Neuronal stem cell (in vitro differentiated cells): ENCODE measurements around the gene CMSS1.

Experiments used
- DNase-seq: peaks from one replicate; pipeline ENCODE4 v3.0.0-alpha.2; 2013; ENCODE audit warnings: low spot score
- H2AFZ ChIP-seq: one replicate; pipeline ENCODE4 v1.6.1; 2013; ENCODE audit warnings: mild to moderate bottlenecking, low read length, inconsistent platforms
- H2AK5ac ChIP-seq: 2 replicates; pipeline ENCODE4 v1.6.1; 2013; ENCODE audit warnings: low read depth, mild to moderate bottlenecking, inconsistent platforms, low read length, moderate library complexity, mixed read lengths
- H2BK120ac ChIP-seq: 2 replicates; pipeline ENCODE4 v1.6.1; 2013; ENCODE audit warnings: low read depth, mild to moderate bottlenecking, inconsistent platforms, low read length, moderate library complexity, mixed read lengths
- H2BK12ac ChIP-seq: one replicate; pipeline ENCODE4 v1.6.1; 2013; ENCODE audit warnings: low read length, inconsistent platforms
- H2BK15ac ChIP-seq: 2 replicates; pipeline ENCODE4 v1.6.1; 2013; ENCODE audit warnings: mild to moderate bottlenecking, low read length, inconsistent platforms, mixed read lengths
- H2BK5ac ChIP-seq: one replicate; pipeline ENCODE4 v1.6.1; 2013; ENCODE audit warnings: inconsistent platforms, mild to moderate bottlenecking, low read length, moderate library complexity
- H3K14ac ChIP-seq: one replicate; pipeline ENCODE4 v1.6.1; 2013; ENCODE audit warnings: low read length, inconsistent platforms
- H3K18ac ChIP-seq: 2 replicates; pipeline ENCODE4 v1.6.1; 2013; ENCODE audit warnings: low read length, inconsistent platforms
- H3K23ac ChIP-seq: 2 replicates; pipeline ENCODE4 v1.6.1; 2013; ENCODE audit warnings: low read depth, mild to moderate bottlenecking, mixed read lengths, low read length, inconsistent platforms; ENCODE audit not compliant: poor library complexity
- H3K27ac ChIP-seq: replicated peaks from 3 replicates; pipeline ENCODE4 v1.5.1; 2013; ENCODE audit warnings: low read length, inconsistent platforms
- H3K27me3 ChIP-seq, 3 experiments: 2 replicates each; pipeline ENCODE4 v1.6.1; 2013; ENCODE audit warnings: low read length in 3 of 3, mild to moderate bottlenecking in 2 of 3, inconsistent platforms in 1 of 3, low read depth in 1 of 3, mixed read lengths in 1 of 3, moderate library complexity in 1 of 3; ENCODE audit not compliant: control insufficient read depth in 3 of 3, insufficient read depth in 3 of 3
- H3K36me3 ChIP-seq, 2 donors: replicated peaks in 1 of 2; 2 replicates each; pipeline ENCODE4 v1.6.1; 2013; ENCODE audit warnings: low read length in 2 of 2; ENCODE audit not compliant: control insufficient read depth in 2 of 2, insufficient read depth in 2 of 2
- H3K4ac ChIP-seq: 2 replicates; pipeline ENCODE4 v1.6.1; 2013; ENCODE audit warnings: inconsistent platforms, mild to moderate bottlenecking, low read length, moderate library complexity
- H3K4me1 ChIP-seq, 2 donors: 1 replicate in 1 of 2; 2 replicates in 1 of 2; pipeline ENCODE4 v1.6.1; 2013; ENCODE audit warnings: low read length in 2 of 2, low read depth in 1 of 2; ENCODE audit not compliant: control insufficient read depth in 2 of 2, insufficient read depth in 1 of 2
- H3K4me2 ChIP-seq: one replicate; pipeline ENCODE4 v1.6.1; 2013; ENCODE audit warnings: mild to moderate bottlenecking, low read length, inconsistent platforms; ENCODE audit not compliant: insufficient read depth, poor library complexity, severe bottlenecking
- H3K4me3 ChIP-seq, 2 donors: 2 replicates each; pipeline ENCODE4 v1.5.1; 2013; ENCODE audit warnings: low read length in 2 of 2, mild to moderate bottlenecking in 2 of 2, inconsistent platforms in 1 of 2, moderate library complexity in 1 of 2
- H3K79me1 ChIP-seq: one replicate; pipeline ENCODE4 v1.6.1; 2013; ENCODE audit warnings: low read depth, mild to moderate bottlenecking, inconsistent platforms, low read length, moderate library complexity
- H3K9ac ChIP-seq: one replicate; pipeline ENCODE4 v1.6.1; 2013; ENCODE audit warnings: mild to moderate bottlenecking, low read depth, low read length, inconsistent platforms; ENCODE audit not compliant: poor library complexity
- H3K9me3 ChIP-seq, 2 donors: replicated peaks in 1 of 2; 2 replicates each; pipeline versions ENCODE3 to v1.6.1; 2013; ENCODE audit warnings: low read length in 2 of 2, mild to moderate bottlenecking in 2 of 2, inconsistent platforms in 1 of 2, low read depth in 1 of 2, mixed read lengths in 1 of 2, moderate library complexity in 1 of 2; ENCODE audit not compliant: control insufficient read depth in 2 of 2, insufficient read depth in 1 of 2
- H4K8ac ChIP-seq: one replicate; pipeline ENCODE4 v1.6.1; 2013; ENCODE audit warnings: low read depth, mild to moderate bottlenecking, inconsistent platforms, low read length, moderate library complexity
- H4K91ac ChIP-seq: one replicate; pipeline ENCODE4 v1.6.1; 2013; ENCODE audit warnings: low read length, low read depth, mild to moderate bottlenecking, inconsistent platforms; ENCODE audit not compliant: poor library complexity
- WGBS, 2 donors: extraction: QIAGEN DNeasy Blood & Tissue Kit; methylation state at CpG; one replicate each; pipeline ENCODE4 v1.1.7; 2013; ENCODE audit warnings: missing lambda C conversion rate in 2 of 2, mixed read lengths in 1 of 2; ENCODE audit not compliant: insufficient read length in 2 of 2, insufficient replicate concordance in 1 of 2; ENCODE audit errors: extremely low coverage in 2 of 2; 5-methylcytosine and 5-hydroxymethylcytosine counted together

CMSS1 gene

DNA sequence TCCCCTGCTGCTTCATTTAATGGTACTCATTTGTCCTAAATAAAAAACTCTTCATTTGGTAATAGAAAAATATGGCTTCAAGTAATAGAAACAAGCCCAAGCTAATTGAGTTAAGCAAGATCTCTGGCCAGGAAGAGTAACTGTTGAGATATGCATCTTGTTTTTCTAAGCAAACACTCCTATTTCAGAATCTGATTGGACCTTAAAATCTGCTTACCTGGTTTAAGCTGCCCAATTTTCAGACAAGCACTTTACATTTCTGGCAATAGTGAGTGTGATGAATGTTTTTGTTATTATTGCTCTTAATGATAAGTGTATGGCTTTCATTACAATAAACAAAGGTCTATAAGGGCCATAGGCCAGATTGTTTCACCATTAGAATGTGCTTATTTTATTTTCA is 86.2 kb downstream of the CMSS1 start:
- no peak for DNase-seq
- peaks cover 0 to 10% of the 10 kb centered on the region in 2 donors for H3K4me1 ChIP-seq
- H3K4ac ChIP-seq, result no peak overlapping the region

GRCh38 chr3:99907959-99908544 is 90.4 kb downstream of the CMSS1 start:
- H3K36me3 ChIP-seq, result no peaks in the 10 kb centered on the region

More for the DNA sequence above, 86.2 kb downstream of the CMSS1 start:
- Histone ChIP-seq H2BK120ac (no peak overlapping the region), H3K9me3 (no peaks in the 10 kb centered on the region), H4K8ac (no peak overlapping the region), H2BK5ac (no peak overlapping the region), H3K23ac (no peak overlapping the region), H2BK12ac (no peak overlapping the region), H3K36me3 (no peaks in the 10 kb centered on the region), H2BK15ac (no peak overlapping the region), H3K4me2 (no peak overlapping the region), H2AK5ac (no peak overlapping the region), H3K27ac (no peak overlapping the region), H4K91ac (no peak overlapping the region), H3K79me1 (no peaks in the 10 kb centered on the region), H3K18ac (no peak overlapping the region), H2AFZ (no peak overlapping the region), H3K27me3 (no peaks in the 10 kb centered on the region), H3K4me3 (no peak overlapping the region), H3K9ac (no peak overlapping the region), H3K14ac (no peak overlapping the region)

GRCh38 chr3:99909714-99910495 is 92.2 kb downstream of the CMSS1 start:
- no CpG with 5 or more reads among the region's 3 CpGs for WGBS, 2 donors
- H2AFZ ChIP-seq, result no peak overlapping the region
- no peak overlapping the region for H4K8ac ChIP-seq
- H3K14ac ChIP-seq, result no peak overlapping the region
- H2BK120ac ChIP-seq, result no peak overlapping the region
- H2BK15ac ChIP-seq, result no peak overlapping the region
- H3K4ac ChIP-seq, result no peak overlapping the region
- H2AK5ac ChIP-seq, result no peak overlapping the region
- no peaks in the 10 kb centered on the region for H3K36me3 ChIP-seq
- no peak overlapping the region for H3K4me2 ChIP-seq
- no peak for DNase-seq
- no peak overlapping the region for H3K4me3 ChIP-seq
- no peak overlapping the region for H3K27ac ChIP-seq
- H3K9ac ChIP-seq, result no peak overlapping the region
- no peaks in the 10 kb centered on the region for H3K9me3 ChIP-seq
- no peak overlapping the region for H3K18ac ChIP-seq
- H4K91ac ChIP-seq, result no peak overlapping the region
- no peak overlapping the region for H3K23ac ChIP-seq
- no peak overlapping the region for H2BK12ac ChIP-seq
- no peak overlapping the region for H2BK5ac ChIP-seq
- H3K79me1 ChIP-seq, result no peaks in the 10 kb centered on the region
- no peaks in the 10 kb centered on the region for H3K27me3 ChIP-seq
- peaks cover 0 to 1% of the 10 kb centered on the region in 2 donors for H3K4me1 ChIP-seq

More at GRCh38 chr3:99907959-99908544, 90.4 kb downstream of the CMSS1 start:
- peaks cover 0 to 1% of the 10 kb centered on the region in 2 donors for H3K4me1 ChIP-seq
- H3K4me2 ChIP-seq, result no peak overlapping the region
- no peak overlapping the region for H4K8ac ChIP-seq
- no peak for DNase-seq
- no peaks in the 10 kb centered on the region for H3K79me1 ChIP-seq
- H3K18ac ChIP-seq, result no peak overlapping the region
- H2BK15ac ChIP-seq, result no peak overlapping the region
- H3K27me3 ChIP-seq, result no peaks in the 10 kb centered on the region
- H2BK12ac ChIP-seq, result no peak overlapping the region
- no peak overlapping the region for H3K9ac ChIP-seq
- H3K4me3 ChIP-seq, result no peak overlapping the region
- no peak overlapping the region for H2AFZ ChIP-seq
- H3K14ac ChIP-seq, result no peak overlapping the region
- no peak overlapping the region for H2BK5ac ChIP-seq
- H3K4ac ChIP-seq, result no peak overlapping the region
- no peak overlapping the region for H2AK5ac ChIP-seq
- no peak overlapping the region for H3K27ac ChIP-seq
- no peak overlapping the region for H3K23ac ChIP-seq
- no peak overlapping the region for H4K91ac ChIP-seq
- no peak overlapping the region for H2BK120ac ChIP-seq
- H3K9me3 ChIP-seq, result no peaks in the 10 kb centered on the region
- no CpG with 5 or more reads among the region's 2 CpGs for WGBS, 2 donors

DNA sequence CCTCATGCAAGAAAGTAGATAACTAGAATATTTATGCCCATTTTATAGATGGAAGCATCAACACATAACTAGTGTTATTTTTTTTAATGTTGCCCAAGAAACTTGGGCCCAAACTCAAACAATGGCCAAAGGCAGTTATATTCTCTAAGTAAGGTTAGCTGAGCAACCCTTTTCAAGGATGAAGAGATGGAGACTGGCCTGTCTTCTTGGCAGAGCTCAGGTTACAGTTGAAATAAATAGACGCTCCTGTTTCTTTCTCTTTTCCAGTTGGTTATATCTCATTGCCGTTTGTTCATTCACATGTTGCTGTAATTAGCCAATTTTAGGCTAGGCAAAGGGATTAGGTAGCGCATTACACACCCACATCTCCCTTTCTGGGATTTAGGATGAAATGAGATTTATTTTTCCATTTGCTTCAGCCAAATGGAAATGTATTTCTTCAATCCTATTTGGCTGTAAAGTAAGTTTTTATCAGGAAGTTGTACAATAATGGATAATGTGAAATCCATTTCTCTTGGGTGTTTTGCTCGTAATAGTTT is 93.2 kb downstream of the CMSS1 start:
- H3K4me2 ChIP-seq, result no peak overlapping the region
- H2AFZ ChIP-seq, result no peak overlapping the region
- H3K18ac ChIP-seq, result no peak overlapping the region
- H2BK12ac ChIP-seq, result no peak overlapping the region
- no CpG with 5 or more reads among the region's 4 CpGs for WGBS, 2 donors
- no peak for DNase-seq
- no peaks in the 10 kb centered on the region for H3K36me3 ChIP-seq
- H4K91ac ChIP-seq, result no peak overlapping the region
- H3K23ac ChIP-seq, result no peak overlapping the region
- no peaks in the 10 kb centered on the region for H3K9me3 ChIP-seq
- no peak overlapping the region for H2BK5ac ChIP-seq
- no peak overlapping the region for H2BK120ac ChIP-seq
- peaks cover 0 to 1% of the 10 kb centered on the region in 2 donors for H3K4me1 ChIP-seq
- H2BK15ac ChIP-seq, result no peak overlapping the region
- no peak overlapping the region for H3K27ac ChIP-seq
- no peak overlapping the region for H3K14ac ChIP-seq
- no peak overlapping the region for H3K4me3 ChIP-seq
- H3K4ac ChIP-seq, result no peak overlapping the region
- H3K79me1 ChIP-seq, result no peaks in the 10 kb centered on the region
- no peak overlapping the region for H4K8ac ChIP-seq
- H3K27me3 ChIP-seq, result no peaks in the 10 kb centered on the region
- no peak overlapping the region for H2AK5ac ChIP-seq
- H3K9ac ChIP-seq, result no peak overlapping the region
